Thoracic aorta (tissue), 2 donors: ENCODE measurements around the gene LUC7L2. TPM values are rescaled to one million over a fixed set of nuclear protein-coding genes. Genes with fewer than 3 reads are reported as not detected.
A peak's percentile ranks its signal among the peaks of the same experiment; 100 is the strongest.

Experiments
- ATAC-seq: fragments of 150-250 bp; one replicate; pipeline ENCODE4 v1.8.0; 2017; ENCODE audit warnings: low read depth; ENCODE audit not compliant: insufficient number of reproducible peaks, low FRiP score
- DNase-seq: peaks from one replicate; pipeline ENCODE4 v3.0.0-alpha.2; 2020; ENCODE audit warnings: low spot score
- H3K27ac ChIP-seq, 2 donors: fragments of 200-600 bp; sonication (generic); 1 replicate in 1 of 2; 2 replicates in 1 of 2; pipeline ENCODE4 v1.5.1; 2016; ENCODE audit warnings: mild to moderate bottlenecking in 2 of 2, moderate library complexity in 2 of 2
- H3K27me3 ChIP-seq: fragments of 200-600 bp; sonication (generic); replicated peaks from 2 replicates; pipeline ENCODE4 v1.6.0; 2016; ENCODE audit warnings: mild to moderate bottlenecking; ENCODE audit not compliant: insufficient read depth
- H3K36me3 ChIP-seq: fragments of 200-600 bp; sonication (generic); one replicate; pipeline ENCODE4 v1.5.1; 2016
- H3K4me1 ChIP-seq, 2 donors: fragments of 200-600 bp; sonication (generic); 1 replicate in 1 of 2; 2 replicates in 1 of 2; pipeline versions ENCODE4 v1.5.1 to v1.6.0; 2016; ENCODE audit warnings: low read depth in 2 of 2, mild to moderate bottlenecking in 1 of 2; ENCODE audit not compliant: control insufficient read depth in 1 of 2
- H3K4me3 ChIP-seq: fragments of 200-600 bp; sonication (generic); 2 replicates; pipeline ENCODE4 v1.5.1; 2016; ENCODE audit warnings: mild to moderate bottlenecking
- H3K9me3 ChIP-seq: fragments of 200-600 bp; sonication (generic); 2 replicates; pipeline ENCODE4 v1.5.1; 2016
- total RNA-seq, 2 donors: library from RNA; depleted of rRNA; stranded (reverse); fragments of >200 nt; gene quantifications; one replicate each; pipeline versions ENCODE4 v1.1.0 to v1.2.3, GENCODE V29; 2016
- TF ChIP-seq, protein P1 (sequence below): fragments of 200-600 bp; sonication (generic); IDR thresholded peaks from one replicate; pipeline ENCODE4 v1.5.1; 2019; ENCODE audit warnings: antibody characterized with exemption

The LUC7L2 gene
- total RNA-seq, 2 donors from 2014 or later: 73.4 to 137 TPM

DNA sequence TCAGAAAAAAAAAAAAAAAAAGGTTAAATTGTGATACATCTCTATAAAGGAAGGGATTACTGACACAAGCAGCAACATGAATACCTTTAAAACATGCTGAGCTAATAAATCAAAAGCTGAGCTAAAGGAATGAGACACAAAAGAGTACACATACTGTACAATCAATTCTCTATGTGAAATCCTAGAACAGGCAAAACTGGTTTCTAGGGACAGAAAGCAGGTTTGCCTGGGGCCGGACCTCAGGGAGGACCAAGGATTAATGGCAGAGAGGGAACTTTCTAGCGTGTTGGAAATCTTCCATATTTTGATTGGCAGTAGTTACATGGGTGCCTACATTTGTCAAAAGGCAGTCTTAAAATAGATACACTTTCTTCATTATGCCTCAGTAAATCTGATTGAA, 71.3 kb downstream of the LUC7L2 start:
- DNase-seq: no peak
- peak; percentile 36 for ATAC-seq
- peaks cover 2% of the 10 kb centered on the region for H3K36me3 ChIP-seq
- H3K27ac ChIP-seq: peak overlapping the region; percentile 98
- peaks cover 22 to 43% of the 10 kb centered on the region in 2 donors for H3K4me1 ChIP-seq
- H3K27me3 ChIP-seq: no peaks in the 10 kb centered on the region
- TF ChIP-seq, protein P1, sequence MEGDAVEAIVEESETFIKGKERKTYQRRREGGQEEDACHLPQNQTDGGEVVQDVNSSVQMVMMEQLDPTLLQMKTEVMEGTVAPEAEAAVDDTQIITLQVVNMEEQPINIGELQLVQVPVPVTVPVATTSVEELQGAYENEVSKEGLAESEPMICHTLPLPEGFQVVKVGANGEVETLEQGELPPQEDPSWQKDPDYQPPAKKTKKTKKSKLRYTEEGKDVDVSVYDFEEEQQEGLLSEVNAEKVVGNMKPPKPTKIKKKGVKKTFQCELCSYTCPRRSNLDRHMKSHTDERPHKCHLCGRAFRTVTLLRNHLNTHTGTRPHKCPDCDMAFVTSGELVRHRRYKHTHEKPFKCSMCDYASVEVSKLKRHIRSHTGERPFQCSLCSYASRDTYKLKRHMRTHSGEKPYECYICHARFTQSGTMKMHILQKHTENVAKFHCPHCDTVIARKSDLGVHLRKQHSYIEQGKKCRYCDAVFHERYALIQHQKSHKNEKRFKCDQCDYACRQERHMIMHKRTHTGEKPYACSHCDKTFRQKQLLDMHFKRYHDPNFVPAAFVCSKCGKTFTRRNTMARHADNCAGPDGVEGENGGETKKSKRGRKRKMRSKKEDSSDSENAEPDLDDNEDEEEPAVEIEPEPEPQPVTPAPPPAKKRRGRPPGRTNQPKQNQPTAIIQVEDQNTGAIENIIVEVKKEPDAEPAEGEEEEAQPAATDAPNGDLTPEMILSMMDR: no peak
- H3K9me3 ChIP-seq: no peaks in the 10 kb centered on the region
- no peak overlapping the region for H3K4me3 ChIP-seq

DNA sequence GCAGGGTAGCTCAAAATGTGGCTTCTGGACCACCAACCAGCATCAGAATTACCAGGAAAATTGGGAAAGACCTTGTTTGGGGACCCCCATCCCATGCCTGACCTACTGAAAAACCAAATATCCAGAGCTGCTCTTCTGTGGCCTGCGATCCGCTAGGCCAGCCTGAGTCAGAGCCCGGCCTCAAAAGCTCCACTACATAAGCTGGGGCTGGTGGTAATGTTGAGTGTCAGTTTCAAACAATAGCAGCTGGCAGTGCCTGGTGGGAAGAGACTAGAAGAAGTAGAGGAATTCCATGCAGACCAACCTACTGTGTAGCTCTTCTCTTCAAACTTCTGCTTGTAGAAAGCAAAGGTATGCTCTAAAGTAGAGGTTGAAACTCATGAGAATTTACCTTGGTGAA, 71.8 kb downstream of the LUC7L2 start:
- no peak overlapping the region for H3K4me3 ChIP-seq
- H3K27ac ChIP-seq: peak overlapping the region; percentile 98
- no peaks in the 10 kb centered on the region for H3K27me3 ChIP-seq
- ATAC-seq (no peak), DNase-seq (no peak)
- peaks cover 22 to 43% of the 10 kb centered on the region in 2 donors for H3K4me1 ChIP-seq
- TF ChIP-seq, protein P1: no peak
- H3K36me3 ChIP-seq: peaks cover 2% of the 10 kb centered on the region
- H3K9me3 ChIP-seq: no peaks in the 10 kb centered on the region

DNA sequence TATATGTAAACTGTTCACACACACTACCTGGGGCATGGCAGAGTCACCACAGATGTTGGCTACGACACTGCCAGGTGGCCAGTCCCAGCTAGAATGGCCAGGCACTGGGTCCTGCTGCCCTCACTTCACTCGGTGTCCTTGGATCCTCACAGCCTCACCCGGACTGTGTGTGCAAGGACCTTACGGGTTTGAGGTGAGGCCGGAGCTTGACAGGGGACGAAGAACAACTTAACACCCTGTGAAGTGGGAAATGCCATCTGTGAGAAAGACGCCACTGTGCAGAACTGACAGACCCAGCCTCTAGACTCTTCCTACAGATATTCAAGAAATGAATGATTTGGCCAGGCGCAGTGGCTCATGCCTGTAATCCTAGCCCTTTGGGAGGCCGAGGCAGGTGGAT, 77.1 kb downstream of the LUC7L2 start:
- Histone ChIP-seq H3K4me1 (peaks cover 20 to 31% of the 10 kb centered on the region in 2 donors), H3K27me3 (no peaks in the 10 kb centered on the region), H3K9me3 (no peaks in the 10 kb centered on the region), H3K27ac (no peak overlapping the region), H3K36me3 (no peaks in the 10 kb centered on the region), H3K4me3 (no peak overlapping the region)
- TF ChIP-seq, protein P1: no peak
- DNase-seq (no peak), ATAC-seq (no peak)

DNA sequence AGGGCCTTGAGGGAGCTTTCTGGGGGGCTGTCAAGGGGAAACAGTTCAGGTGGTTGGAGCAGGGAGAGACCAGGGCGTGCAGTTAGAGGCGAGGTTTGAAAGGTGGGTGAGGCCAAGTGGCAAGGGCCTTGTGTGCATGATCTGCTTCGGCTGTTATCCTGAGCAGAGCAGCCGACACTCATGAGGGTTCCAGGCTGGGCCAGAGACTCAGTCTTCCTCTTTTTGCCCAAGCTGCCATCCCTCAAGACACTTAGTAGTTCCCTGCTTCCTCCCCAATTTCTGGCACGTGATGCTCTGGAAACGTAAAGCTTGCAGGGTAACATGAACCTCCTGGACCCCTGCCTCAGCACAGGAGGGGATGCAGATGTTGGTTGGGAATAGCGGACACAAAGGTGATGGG, 79.7 kb downstream of the LUC7L2 start:
- ATAC-seq (no peak), DNase-seq (no peak)
- no peaks in the 10 kb centered on the region for H3K9me3 ChIP-seq
- peaks cover 3 to 12% of the 10 kb centered on the region in 2 donors for H3K4me1 ChIP-seq
- no peak overlapping the region for H3K4me3 ChIP-seq
- TF ChIP-seq, protein P1: no peak
- no peak overlapping the region for H3K27ac ChIP-seq
- H3K27me3 ChIP-seq: no peaks in the 10 kb centered on the region
- H3K36me3 ChIP-seq: no peaks in the 10 kb centered on the region

DNA sequence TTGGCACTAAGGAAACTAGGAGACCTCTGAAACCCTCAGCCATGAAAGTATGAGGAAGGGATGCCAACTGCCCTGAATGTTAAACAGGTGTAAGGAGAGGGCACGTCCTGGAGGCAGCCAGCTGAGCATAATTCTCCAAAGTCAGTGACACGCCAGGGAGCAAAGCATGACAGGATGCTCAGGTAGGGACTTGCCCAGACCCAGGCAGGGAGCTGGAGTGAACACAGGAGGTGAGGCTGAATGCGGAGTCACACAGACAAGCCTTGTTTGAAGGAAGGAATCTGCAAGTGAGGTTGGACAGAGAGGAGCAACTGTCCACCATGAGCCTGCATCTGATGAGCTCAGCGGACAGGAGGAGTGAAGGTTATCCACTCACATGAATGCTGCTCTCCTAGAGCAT, 82.3 kb downstream of the LUC7L2 start:
- Histone ChIP-seq H3K4me1 (peaks cover 2 to 7% of the 10 kb centered on the region in 2 donors), H3K9me3 (no peaks in the 10 kb centered on the region), H3K27ac (no peak overlapping the region), H3K4me3 (no peak overlapping the region), H3K27me3 (no peaks in the 10 kb centered on the region), H3K36me3 (no peaks in the 10 kb centered on the region)
- ATAC-seq: no peak
- TF ChIP-seq, protein P1: no peak
- no peak for DNase-seq
